HEK293T (cell line): ENCODE measurements around the gene ADIPOR2.

Experiments used
- ARNT ChIP-seq: fragments of 450-650 bp; IDR thresholded peaks from 2 replicates; pipeline ENCODE4 v1.6.1; 2017; ENCODE audit warnings: mild to moderate bottlenecking
- BHLHE40 ChIP-seq: fragments of 450-650 bp; IDR thresholded peaks from 2 replicates; pipeline ENCODE4 v1.6.1; 2016; ENCODE audit warnings: mild to moderate bottlenecking, moderate library complexity, borderline replicate concordance
- CTBP1 ChIP-seq: fragments of 450-650 bp; IDR thresholded peaks from 2 replicates; pipeline ENCODE4 v1.6.1; 2016; ENCODE audit warnings: borderline replicate concordance
- ELF4 ChIP-seq: fragments of 450-650 bp; IDR thresholded peaks from 2 replicates; pipeline ENCODE4 v1.6.1; 2017; ENCODE audit warnings: antibody characterized with exemption
- FOXA1 ChIP-seq: fragments of 450-650 bp; IDR thresholded peaks from 2 replicates; pipeline ENCODE4 v1.6.1; 2016; ENCODE audit warnings: mild to moderate bottlenecking
- FOXK2 ChIP-seq: fragments of 450-650 bp; IDR thresholded peaks from 2 replicates; pipeline ENCODE4 v1.6.1; 2016; ENCODE audit warnings: mild to moderate bottlenecking
- FOXM1 ChIP-seq: fragments of 450-650 bp; IDR thresholded peaks from 2 replicates; pipeline ENCODE4 v1.6.1; 2017; ENCODE audit warnings: mild to moderate bottlenecking, borderline replicate concordance
- HDGF ChIP-seq: fragments of 450-650 bp; IDR thresholded peaks from 2 replicates; pipeline ENCODE4 v1.6.1; 2017; ENCODE audit warnings: antibody characterized with exemption, borderline replicate concordance
- NFRKB ChIP-seq: fragments of 450-650 bp; IDR thresholded peaks from 2 replicates; pipeline ENCODE4 v1.6.1; 2016; ENCODE audit warnings: mild to moderate bottlenecking, moderate library complexity
- SUZ12 ChIP-seq: fragments of 450-650 bp; IDR thresholded peaks from 2 replicates; pipeline ENCODE4 v1.6.1; 2016; ENCODE audit warnings: mild to moderate bottlenecking
- TARDBP ChIP-seq: fragments of 450-650 bp; IDR thresholded peaks from 2 replicates; pipeline ENCODE4 v1.6.1; 2016
- ZNF384 ChIP-seq: fragments of 450-650 bp; IDR thresholded peaks from 2 replicates; pipeline ENCODE4 v1.6.1; 2016
- TF ChIP-seq, protein P1 (sequence below): fragments of 450-650 bp; IDR thresholded peaks from 2 replicates; pipeline ENCODE4 v1.6.1; 2016

DNA sequence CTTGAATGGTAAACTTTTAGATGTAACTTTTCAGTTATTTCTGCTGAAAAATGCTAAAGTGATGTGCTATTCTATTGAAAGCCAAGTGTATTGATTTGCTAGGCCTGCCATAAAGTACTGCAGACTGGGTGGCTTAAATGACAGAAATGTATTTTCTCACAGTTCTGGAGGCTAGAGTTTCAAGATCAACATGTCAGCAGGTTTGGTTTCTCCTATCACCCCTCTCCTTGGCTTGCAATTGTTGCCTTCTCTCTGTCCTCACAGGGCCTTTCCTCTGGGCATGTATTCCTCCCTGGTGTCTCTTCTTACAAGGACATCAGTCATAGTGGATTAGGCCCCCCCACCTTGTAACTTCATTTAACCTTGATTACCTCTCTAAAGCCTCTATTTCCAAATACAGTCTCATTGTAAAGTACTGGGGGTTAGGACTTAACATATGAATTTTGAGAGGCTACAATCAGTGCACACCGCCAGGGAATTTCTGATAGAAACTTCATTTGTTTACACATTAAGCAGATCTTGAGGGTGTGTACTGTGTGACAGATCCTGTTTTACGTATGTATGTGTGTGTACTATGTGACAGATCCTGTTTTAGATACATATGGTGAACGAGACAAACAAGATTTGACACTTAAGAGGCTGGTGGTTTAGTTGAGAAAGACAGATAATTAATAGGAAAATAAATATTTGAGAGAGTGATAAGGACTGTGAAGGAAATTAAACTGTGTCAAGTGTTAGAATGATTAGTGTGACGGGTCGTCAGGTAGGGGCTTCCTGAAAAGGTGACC, 49.5 kb downstream of the ADIPOR2 start:
- TF ChIP-seq SUZ12 = no peak
- TF ChIP-seq ELF4 = no peak
- TF ChIP-seq FOXM1 = no peak
- TF ChIP-seq ARNT = no peak
- TF ChIP-seq, protein P1, sequence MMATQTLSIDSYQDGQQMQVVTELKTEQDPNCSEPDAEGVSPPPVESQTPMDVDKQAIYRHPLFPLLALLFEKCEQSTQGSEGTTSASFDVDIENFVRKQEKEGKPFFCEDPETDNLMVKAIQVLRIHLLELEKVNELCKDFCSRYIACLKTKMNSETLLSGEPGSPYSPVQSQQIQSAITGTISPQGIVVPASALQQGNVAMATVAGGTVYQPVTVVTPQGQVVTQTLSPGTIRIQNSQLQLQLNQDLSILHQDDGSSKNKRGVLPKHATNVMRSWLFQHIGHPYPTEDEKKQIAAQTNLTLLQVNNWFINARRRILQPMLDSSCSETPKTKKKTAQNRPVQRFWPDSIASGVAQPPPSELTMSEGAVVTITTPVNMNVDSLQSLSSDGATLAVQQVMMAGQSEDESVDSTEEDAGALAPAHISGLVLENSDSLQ = no peak
- no peak for TF ChIP-seq ZNF384
- TF ChIP-seq BHLHE40 = no peak
- no peak for TF ChIP-seq TARDBP
- no peak for TF ChIP-seq FOXA1
- no peak for TF ChIP-seq NFRKB
- no peak for TF ChIP-seq FOXK2
- no peak for TF ChIP-seq CTBP1
- TF ChIP-seq HDGF = no peak
